Endothelial cell of umbilical vein (primary cell): ENCODE measurements around the gene CDK19. TPM values are rescaled to one million over a fixed set of nuclear protein-coding genes. Genes with fewer than 3 reads are reported as not detected.

ENCODE experiments used
- BruUV-seq: library from RNA; stranded (reverse); fragments of 400-500 nt; replicated peaks from 2 replicates; lab custom pipeline; 2021; lab: Mats Ljungman, UMichigan
- CTCF ChIA-PET: fragments of 300-600, 350-600 bp; sonication (Branson Sonifier 250); formaldehyde crosslinking; loops from one replicate; lab custom pipeline; 2021; ENCODE audit warnings: antibody characterized with exemption, inconsistent platforms; lab: Charles Lee
- POLR2A ChIA-PET: fragments of 300-600, 350-600 bp; sonication (Branson Sonifier 250); formaldehyde crosslinking; loops from one replicate; lab custom pipeline; 2021; ENCODE audit warnings: antibody characterized with exemption, inconsistent platforms; lab: Charles Lee
- DNase-seq: peaks from one replicate; pipeline ENCODE4 v3.0.0-alpha.2; 2011; ENCODE audit warnings: low read depth, low spot score
- FAIRE-seq: peaks from 2 replicates; lab custom pipeline; 2011; peaks lifted over from hg19 to GRCh38; lab: Jason Lieb, UNC
- H2AFZ ChIP-seq: 2 replicates; pipeline ENCODE4 v1.6.0; 2012; ENCODE audit warnings: low read depth, low read length, control low read depth, inconsistent platforms
- H3K27ac ChIP-seq: 2 replicates; pipeline ENCODE4 v1.5.1; 2011; ENCODE audit warnings: low read depth, mild to moderate bottlenecking, control low read depth, low read length, moderate library complexity; ENCODE audit not compliant: insufficient read depth
- H3K27me3 ChIP-seq, 2 experiments: 2 replicates each; pipeline versions ENCODE4 v1.6.0 to v1.6.1; 2011; ENCODE audit warnings: low read length in 2 of 2, mixed read lengths in 1 of 2; ENCODE audit not compliant: control insufficient read depth in 2 of 2, insufficient read depth in 2 of 2
- H3K36me3 ChIP-seq, 2 experiments: 2 replicates in 1 of 2; 3 replicates in 1 of 2; pipeline ENCODE4 v1.5.1; 2011; ENCODE audit warnings: low read length in 2 of 2, mild to moderate bottlenecking in 1 of 2, moderate library complexity in 1 of 2; ENCODE audit not compliant: control insufficient read depth in 2 of 2, insufficient read depth in 2 of 2; ENCODE audit errors: extremely low read depth in 1 of 2
- H3K4me1 ChIP-seq: 3 replicates; pipeline ENCODE4 v1.5.1; 2011; ENCODE audit warnings: mild to moderate bottlenecking, low read length; ENCODE audit not compliant: control insufficient read depth, insufficient read depth; ENCODE audit errors: extremely low read depth
- H3K4me2 ChIP-seq: 2 replicates; pipeline ENCODE4 v1.6.1; 2011; ENCODE audit warnings: low read length, control low read depth, mixed read lengths; ENCODE audit not compliant: insufficient read depth
- H3K4me3 ChIP-seq, 3 experiments: fragments of 200-600 bp in 1 of 3; sonication (generic), shearing (Covaris generic) in 1 of 3; replicated peaks in 1 of 3; 2 replicates each; pipeline ENCODE4 v1.5.1; 2011 to 2016; ENCODE audit warnings: control low read depth in 3 of 3, low read length in 3 of 3, mild to moderate bottlenecking in 2 of 3, inconsistent platforms in 1 of 3, low read depth in 1 of 3, moderate library complexity in 1 of 3; ENCODE audit not compliant: insufficient read depth in 1 of 3
- H3K79me2 ChIP-seq: 2 replicates; pipeline ENCODE4 v1.6.0; 2012; ENCODE audit warnings: low read length, inconsistent platforms; ENCODE audit not compliant: control insufficient read depth, insufficient read depth
- H3K9ac ChIP-seq: replicated peaks from 2 replicates; pipeline ENCODE3; 2011; ENCODE audit warnings: low read length, control low read depth; ENCODE audit not compliant: insufficient read depth; ENCODE audit errors: extremely low read depth
- H3K9me1 ChIP-seq: replicated peaks from 3 replicates; pipeline ENCODE4 v1.6.0; 2011; ENCODE audit warnings: mild to moderate bottlenecking, low read length; ENCODE audit not compliant: control insufficient read depth, insufficient read depth; ENCODE audit errors: extremely low read depth
- H3K9me3 ChIP-seq: replicated peaks from 2 replicates; pipeline ENCODE4 v1.5.1; 2012; ENCODE audit warnings: low read length, inconsistent platforms; ENCODE audit not compliant: control insufficient read depth, insufficient read depth
- H4K20me1 ChIP-seq: replicated peaks from 2 replicates; pipeline ENCODE3; 2011; ENCODE audit warnings: mild to moderate bottlenecking, low read length; ENCODE audit not compliant: control insufficient read depth, insufficient read depth; ENCODE audit errors: extremely low read depth
- EZH2 ChIP-seq: IDR thresholded peaks from 2 replicates; pipeline ENCODE4 v1.6.1; 2012; ENCODE audit warnings: borderline replicate concordance, low read depth, mild to moderate bottlenecking, moderate library complexity, low read length, inconsistent platforms; ENCODE audit not compliant: severe bottlenecking
- FOS ChIP-seq: IDR thresholded peaks from 2 replicates; pipeline ENCODE4 v1.6.1; 2011; ENCODE audit warnings: mild to moderate bottlenecking, low read length, moderate library complexity, borderline replicate concordance; ENCODE audit not compliant: insufficient read depth
- GATA2 ChIP-seq: IDR thresholded peaks from 2 replicates; pipeline ENCODE4 v1.7.0; 2011; ENCODE audit warnings: low read depth, mild to moderate bottlenecking, moderate library complexity, mixed read lengths, low read length; ENCODE audit not compliant: insufficient read length, insufficient read depth
- JUN ChIP-seq: IDR thresholded peaks from 2 replicates; pipeline ENCODE4 v1.6.1; 2011; ENCODE audit warnings: borderline replicate concordance, low read depth; ENCODE audit not compliant: insufficient read length, insufficient read depth
- MYC ChIP-seq: IDR thresholded peaks from one replicate; pipeline ENCODE4 v1.6.1; 2011; ENCODE audit warnings: mild to moderate bottlenecking, low read depth, low read length
- POLR2A ChIP-seq: IDR thresholded peaks from 2 replicates; pipeline ENCODE4 v1.6.1; 2012; ENCODE audit warnings: low read depth, mild to moderate bottlenecking, control low read depth, low read length
- POLR2AphosphoS5 ChIP-seq: IDR thresholded peaks from 2 replicates; pipeline ENCODE4 v1.6.1; 2012; ENCODE audit warnings: low read depth, mild to moderate bottlenecking, control low read depth, low read length, moderate library complexity; ENCODE audit not compliant: insufficient read depth
- dilution Hi-C: fragments of 300-500 bp; cut with MboI; formaldehyde crosslinking; loops from one replicate; pipeline ENCODE4 v1.15.0; 2019; ENCODE audit warnings: low sequenced_read_pairs; ENCODE audit not compliant: extremely low pct_ligation_motif_present
- intact Hi-C: fragments of 100-400 bp; cut with micrococcal nuclease; formaldehyde crosslinking; loops from one replicate; pipeline ENCODE4 v1.10.0; 2022
- polyA plus RNA-seq, 4 experiments: library from polyadenylated mRNA; depleted of rRNA in 3 of 4; stranded (reverse) in 3 of 4; unstranded in 1 of 4; fragments of >200 nt; gene quantifications; 2 replicates each; pipeline versions ENCODE4 v1.2.1 to v1.2.3, GENCODE V29; 2011 to 2012; ENCODE audit warnings: missing spikeins in 1 of 4
- total RNA-seq: library from RNA; stranded (reverse); gene quantifications from 2 replicates; pipeline ENCODE4 v1.2.3, GENCODE V29; 2021
- TF ChIP-seq, protein P1 (sequence below), 2 donors: IDR thresholded peaks; 1 replicate in 1 of 2; 2 replicates in 1 of 2; pipeline ENCODE4 v1.5.1; 2011; ENCODE audit warnings: low read length in 2 of 2, mild to moderate bottlenecking in 2 of 2, moderate library complexity in 2 of 2, control low read depth in 1 of 2, inconsistent platforms in 1 of 2, low read depth in 1 of 2; ENCODE audit not compliant: insufficient read depth in 1 of 2; ENCODE audit errors: extremely low read depth in 1 of 2
- TF ChIP-seq, protein P2 (sequence below): IDR thresholded peaks from 2 replicates; pipeline ENCODE4 v1.6.1; 2011; ENCODE audit not compliant: insufficient read depth, insufficient read length

The CDK19 gene
- total and polyA plus RNA-seq, 2 donors (not counting 3 experiments of a cell fraction or from before 2014, with no cell fraction given), result 4.6 to 12.1 TPM

- H3K4me3 ChIP-seq, result no peak overlapping the region
- no peaks in the 10 kb centered on the region for H3K9me1 ChIP-seq
- CTCF ChIA-PET, result interaction anchor here (0.6 to 1.0 kb wide), 2 partner anchors 14 to 336 kb away, joined by 3 read pairs; no protein-coding TSS in a partner anchor
- dilution Hi-C loops (no loop called here), intact Hi-C loops (no loop called here)
- no TSS peak for BruUV-seq
- H3K36me3 ChIP-seq, result no peaks in the 10 kb centered on the region
- FAIRE-seq (no peak), DNase-seq (no peak)
- H3K27me3 ChIP-seq, result no peaks in the 10 kb centered on the region
- POLR2A ChIA-PET, result interaction anchor here (3.0 kb wide), 1 partner anchor 10 kb away, joined by 16 read pairs; the partner anchor contains the start of gene AMD1
- no peak overlapping the region for H3K27ac ChIP-seq
- no peaks in the 10 kb centered on the region for H3K9me3 ChIP-seq
- H2AFZ ChIP-seq, result no peak overlapping the region
- TF ChIP-seq GATA2 (no peak), EZH2 (no peak), JUN (no peak), MYC (no peak), POLR2A (no peak), POLR2AphosphoS5 (no peak), FOS (no peak)
- TF ChIP-seq, protein P1, sequence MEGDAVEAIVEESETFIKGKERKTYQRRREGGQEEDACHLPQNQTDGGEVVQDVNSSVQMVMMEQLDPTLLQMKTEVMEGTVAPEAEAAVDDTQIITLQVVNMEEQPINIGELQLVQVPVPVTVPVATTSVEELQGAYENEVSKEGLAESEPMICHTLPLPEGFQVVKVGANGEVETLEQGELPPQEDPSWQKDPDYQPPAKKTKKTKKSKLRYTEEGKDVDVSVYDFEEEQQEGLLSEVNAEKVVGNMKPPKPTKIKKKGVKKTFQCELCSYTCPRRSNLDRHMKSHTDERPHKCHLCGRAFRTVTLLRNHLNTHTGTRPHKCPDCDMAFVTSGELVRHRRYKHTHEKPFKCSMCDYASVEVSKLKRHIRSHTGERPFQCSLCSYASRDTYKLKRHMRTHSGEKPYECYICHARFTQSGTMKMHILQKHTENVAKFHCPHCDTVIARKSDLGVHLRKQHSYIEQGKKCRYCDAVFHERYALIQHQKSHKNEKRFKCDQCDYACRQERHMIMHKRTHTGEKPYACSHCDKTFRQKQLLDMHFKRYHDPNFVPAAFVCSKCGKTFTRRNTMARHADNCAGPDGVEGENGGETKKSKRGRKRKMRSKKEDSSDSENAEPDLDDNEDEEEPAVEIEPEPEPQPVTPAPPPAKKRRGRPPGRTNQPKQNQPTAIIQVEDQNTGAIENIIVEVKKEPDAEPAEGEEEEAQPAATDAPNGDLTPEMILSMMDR (IDR thresholded peaks at IDR 0.05; ENCODE audit: extremely low read depth in 1 of 2, insufficient read depth in 1 of 2, low read depth in 1 of 2, low read length in 2 of 2), result no peak
- TF ChIP-seq, protein P2, sequence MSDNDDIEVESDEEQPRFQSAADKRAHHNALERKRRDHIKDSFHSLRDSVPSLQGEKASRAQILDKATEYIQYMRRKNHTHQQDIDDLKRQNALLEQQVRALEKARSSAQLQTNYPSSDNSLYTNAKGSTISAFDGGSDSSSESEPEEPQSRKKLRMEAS, result no peak
- H3K4me1 ChIP-seq, result no peaks in the 10 kb centered on the region
- no peak overlapping the region for H3K9ac ChIP-seq
- no peaks in the 10 kb centered on the region for H3K79me2 ChIP-seq
- no peaks in the 10 kb centered on the region for H4K20me1 ChIP-seq
- no peak overlapping the region for H3K4me2 ChIP-seq
Observed at GRCh38 chr6:110864824-110865223, 49.6 kb upstream of the CDK19 start.
